ACHN (cell line): Measurements from ENCODE around the gene LRP6.

ENCODE experiments used
- DNase-seq: peaks from one replicate; pipeline ENCODE4 v3.0.0-alpha.2; 2015
- in situ Hi-C: cut with HindIII; loops from 2 replicates; pipeline ENCODE4 v1.10.0; 2017; ENCODE audit warnings: low sequenced_read_pairs, low pct_ligation_motif_present, low pct_unique_long_range_greater_than_20kb

Gene LRP6

DNA sequence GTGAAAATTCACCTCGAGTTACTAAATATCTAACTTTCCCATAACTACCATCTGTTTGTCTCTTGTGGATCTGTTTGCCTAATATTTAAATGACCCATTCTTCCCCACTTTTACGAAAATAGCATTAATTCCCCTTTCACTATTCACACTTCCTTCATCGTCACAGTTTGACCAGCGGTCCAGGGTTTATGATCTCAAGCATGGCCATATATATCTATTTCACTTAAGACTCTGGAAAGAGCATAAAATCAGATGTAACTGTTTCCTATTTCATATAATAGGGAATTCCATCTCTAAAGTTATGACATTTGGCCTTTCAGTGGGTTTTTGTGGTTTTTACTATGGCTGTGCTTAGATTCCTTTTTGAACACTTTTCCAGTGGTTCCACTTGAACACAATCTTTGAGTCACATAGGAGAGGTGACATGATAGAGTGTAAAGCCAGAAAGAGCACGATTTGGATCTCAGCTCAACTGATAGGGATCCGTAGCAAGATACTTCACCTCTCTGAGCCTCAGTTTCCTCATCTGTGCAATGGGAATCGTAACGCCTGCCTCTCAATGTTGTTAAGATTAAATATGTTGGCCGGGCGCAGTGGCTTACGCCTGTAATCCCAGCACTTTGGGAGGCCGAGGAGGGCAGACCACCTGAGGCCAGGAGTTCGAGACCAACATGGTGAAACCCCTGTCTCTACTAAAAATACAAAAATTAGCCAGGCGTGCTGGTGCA lies 196.9 kb downstream of the LRP6 start:
- in situ Hi-C loops, result no loop called here
- DNase-seq, result no peak

- DNase-seq, result no peak
- in situ Hi-C loops, result no loop called here
Measured at GRCh38 chr12:12068751-12069150, 198.1 kb downstream of the LRP6 start.
